ENCODE data around the gene SSX7. TPM values are rescaled to one million over a fixed set of nuclear protein-coding genes. Genes with fewer than 3 reads are reported as not detected.

SSX7 gene
- total RNA-seq, 1 donor from 2014 or later, result not detected

- Mint-ChIP-seq H3K27me3 (ENCODE audit: low read depth) (peaks cover 13% of the 10 kb centered on the region), H3K4me1 (no peaks in the 10 kb centered on the region), H3K4me3 (no peak overlapping the region), H3K9me3 (peaks cover 8% of the 10 kb centered on the region), H3K27ac (ENCODE audit: unreplicated experiment) (no peak overlapping the region), H3K36me3 (ENCODE audit: low read depth) (peaks cover 3% of the 10 kb centered on the region)
- no peak for DNase-seq (ENCODE audit: low read depth, low spot score)
- TF ChIP-seq CTCF (conservative IDR thresholded peaks at IDR 0.05), result no peak
These were observed 55.8 kb downstream of the SSX7 start for GRCh38 chrX:52598886-52599285.

GRCh38 chrX:52594658-52595057 is 60.0 kb downstream of the SSX7 start:
- Mint-ChIP-seq H3K27ac (ENCODE audit: unreplicated experiment) (no peak overlapping the region), H3K4me3 (no peak overlapping the region), H3K27me3 (ENCODE audit: low read depth) (peaks cover 8% of the 10 kb centered on the region), H3K36me3 (ENCODE audit: low read depth) (peaks cover 3% of the 10 kb centered on the region), H3K4me1 (no peaks in the 10 kb centered on the region), H3K9me3 (peaks cover 8% of the 10 kb centered on the region)
- DNase-seq (ENCODE audit: low read depth, low spot score), result no peak
- TF ChIP-seq CTCF (conservative IDR thresholded peaks at IDR 0.05), result no peak

Other genes with a start within 250 kb of the SSX7 start
- not detected in 2 replicates for gene XAGE1A, start 159.1 kb downstream of the SSX7 start, total RNA-seq
- not detected in 2 replicates for gene XAGE1B, start 137.8 kb downstream of the SSX7 start, total RNA-seq
- gene SSX2, start 52.3 kb upstream of the SSX7 start, total RNA-seq, result not detected in 2 replicates
- gene SSX2B, start 96.4 kb upstream of the SSX7 start, total RNA-seq, result not detected in 2 replicates
- gene SPANXN5, start 142.5 kb upstream of the SSX7 start, total RNA-seq, result not detected in 2 replicates
- not detected in 2 replicates for gene XAGE5, start 156.4 kb upstream of the SSX7 start, total RNA-seq
- not detected in 2 replicates for gene XAGE3, start 213.2 kb upstream of the SSX7 start, total RNA-seq
- gene FAM156B, start 242.4 kb upstream of the SSX7 start, total RNA-seq, result 13.7 and 16.2 TPM in 2 replicates

Data from neural crest cell (in vitro differentiated cells).